ENCODE data around the gene GJC3.
"Not testable (repeated sequence)": the region's sequence is repeated elsewhere in the genome, so short reads cannot be mapped to it uniquely, and the experiment has no call there.

Gene GJC3

DNA sequence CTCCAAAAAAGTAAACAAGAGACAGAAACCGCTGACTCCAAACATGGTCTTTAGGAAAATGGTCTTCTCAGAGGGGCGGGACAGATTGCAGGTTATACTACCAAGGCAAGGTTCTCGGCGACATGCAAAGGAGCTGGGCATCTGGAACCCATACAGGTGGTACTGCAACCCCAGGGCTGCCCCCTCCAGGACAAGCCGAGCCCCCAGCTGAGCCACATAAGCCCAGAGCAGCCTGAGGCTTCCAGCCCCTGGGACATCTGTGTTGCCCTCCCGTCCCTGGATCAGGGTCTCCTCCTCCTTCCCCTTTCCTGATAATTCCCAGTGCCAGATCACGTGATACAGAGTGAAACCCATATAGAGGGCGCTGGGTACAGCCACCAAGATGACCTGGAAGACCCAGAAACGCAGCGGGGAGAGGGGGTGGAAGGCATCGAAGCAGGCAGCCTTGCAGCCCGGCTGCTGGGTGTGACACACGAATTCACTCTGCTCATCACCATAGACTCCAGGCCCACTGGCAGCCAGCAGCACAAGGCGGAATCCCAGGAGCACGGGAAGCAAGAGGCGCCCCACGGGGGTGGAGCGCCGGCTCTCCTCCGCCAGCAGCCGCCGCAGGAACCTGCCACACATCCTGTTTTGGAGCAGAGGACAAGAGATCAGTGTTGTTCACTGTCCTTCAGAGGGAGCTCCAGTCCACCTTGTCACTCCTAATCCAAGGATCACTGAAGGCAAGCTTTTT, at the start of gene GJC3:
GJC3 (minus strand) TSS at position 627 of the 736 bp plus-strand sequence; CDS start at position 627, 0 bp downstream.
- DNase-seq, result peak; percentile 16 to 29

GRCh38 chr7:99976626-99977025, 47.2 kb upstream of the GJC3 start:
- no peak for DNase-seq

GRCh38 chr7:99975782-99976521, 46.5 kb upstream of the GJC3 start, which contains the start of gene AZGP1:
Gene AZGP1 (minus strand): TSS chr7:99976031. CDS start chr7:99976020, 11 bp downstream.
- no peak for DNase-seq

DNA sequence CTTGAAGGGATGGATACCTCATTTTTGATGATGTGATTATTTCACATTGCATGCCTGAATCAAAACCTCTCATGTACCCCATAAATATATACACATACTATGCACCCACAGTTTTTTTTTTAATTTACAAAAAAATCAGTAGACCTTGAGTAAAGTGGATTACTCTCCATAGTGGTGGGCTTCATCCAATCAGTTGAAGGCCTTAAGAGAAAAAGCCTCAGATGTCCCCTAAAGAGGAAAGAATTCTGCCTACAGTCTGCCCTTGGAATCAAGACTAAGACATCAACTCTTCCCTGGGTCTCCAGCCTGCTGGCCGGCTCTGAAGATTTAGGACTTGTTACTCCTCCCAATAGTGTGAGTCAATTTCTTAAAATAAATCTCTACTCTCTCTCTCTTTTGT, 45.3 kb upstream of the GJC3 start:
- DNase-seq, result no peak

- not testable (repeated sequence) for DNase-seq
Measured at GRCh38 chr7:99973817-99974216, 44.4 kb upstream of the GJC3 start.

DNA sequence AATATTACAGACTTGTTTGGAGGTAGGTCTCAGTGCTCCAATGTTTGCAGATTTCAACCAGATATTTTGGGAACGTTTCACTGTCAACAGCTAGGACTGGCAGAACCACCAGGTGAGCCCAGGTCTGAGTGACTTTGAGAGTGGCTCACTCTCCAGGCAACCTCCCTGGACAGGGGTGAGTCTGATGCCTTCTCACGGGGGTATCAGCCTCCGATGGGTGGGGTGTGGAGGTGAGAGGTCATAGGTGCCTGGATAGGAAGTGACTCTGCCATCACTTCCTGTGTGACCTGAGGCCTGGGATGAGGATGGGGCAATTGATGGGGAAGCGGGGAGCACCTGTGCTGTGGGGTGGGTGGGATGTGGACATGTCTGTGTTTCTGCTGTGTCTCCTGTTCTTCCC, 41.8 kb upstream of the GJC3 start:
- no peak for DNase-seq

GRCh38 chr7:99969813-99970212, 40.4 kb upstream of the GJC3 start:
- DNase-seq, result not testable (repeated sequence)

DNA sequence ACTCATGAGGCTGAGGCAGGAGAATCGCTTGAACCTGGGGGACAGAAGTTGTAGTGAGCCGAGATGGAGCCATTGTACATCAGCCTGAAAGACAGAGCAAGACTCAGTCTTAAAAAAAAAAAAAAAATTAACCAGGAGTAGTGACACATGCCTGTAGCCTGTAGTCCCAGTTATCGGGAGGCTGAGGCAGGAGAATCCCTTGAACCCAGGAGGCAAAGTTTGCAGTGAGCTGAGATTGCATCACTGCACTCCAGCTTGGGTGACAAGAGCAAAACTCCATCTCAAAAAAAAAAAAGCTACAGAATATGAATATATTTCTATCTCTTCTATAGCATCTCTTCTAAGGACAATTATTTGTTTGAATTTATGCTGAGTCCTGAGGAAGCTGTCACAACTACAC, 39.9 kb upstream of the GJC3 start:
- DNase-seq, result no peak

DNA sequence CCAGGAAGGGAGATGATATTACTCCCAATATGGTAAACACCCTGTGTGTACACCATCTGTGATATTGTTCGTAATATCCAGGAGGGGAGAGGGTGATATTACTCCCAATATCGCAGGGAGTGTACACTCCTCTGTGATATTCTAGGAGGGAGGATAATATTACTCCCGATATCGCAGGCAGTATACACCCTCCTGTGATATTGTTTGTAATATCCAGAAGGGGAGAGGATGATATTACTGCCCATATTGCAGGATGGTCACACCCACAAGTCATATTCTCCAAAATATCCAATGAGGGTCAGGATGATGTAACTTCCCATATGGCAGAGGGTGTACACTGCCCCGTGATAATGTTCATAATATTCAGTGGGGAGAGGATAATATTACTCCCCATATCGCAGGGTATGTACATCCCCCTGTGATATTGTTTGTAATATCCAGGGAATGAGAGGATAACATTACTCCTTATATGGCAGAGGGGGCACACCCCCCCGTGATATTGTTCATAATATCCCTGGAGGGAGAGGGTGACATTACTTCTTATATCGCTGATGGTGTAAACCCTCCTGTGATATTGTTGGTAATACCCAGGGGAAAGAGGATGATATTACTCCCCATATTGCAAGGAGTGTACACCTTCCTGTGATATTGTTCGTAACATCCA, 29.3 kb upstream of the GJC3 start:
- no peak for DNase-seq

GRCh38 chr7:99955247-99955646, 25.8 kb upstream of the GJC3 start:
- no peak for DNase-seq

DNA sequence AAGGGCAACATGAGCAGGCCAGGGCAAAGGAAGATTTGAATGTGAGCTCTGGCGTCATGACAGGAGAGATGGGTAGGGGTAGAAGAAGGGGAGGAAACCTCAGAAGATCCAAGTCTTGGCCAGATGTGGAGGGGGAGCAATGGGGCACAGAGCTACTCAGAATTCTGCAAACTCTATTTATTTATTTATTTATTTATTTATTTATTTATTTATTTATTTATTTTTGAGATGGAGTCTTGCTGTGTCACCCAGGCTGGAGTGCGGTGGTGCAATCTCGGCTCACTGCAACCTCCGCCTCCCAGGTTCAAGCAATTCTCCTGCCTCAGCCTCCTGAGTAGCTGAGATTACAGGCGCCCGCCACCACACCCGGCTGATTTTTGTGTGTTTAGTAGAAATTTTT, 25.2 kb upstream of the GJC3 start:
- not testable (repeated sequence) for DNase-seq

- DNase-seq, result no peak
Measured at GRCh38 chr7:99953649-99954048, 24.2 kb upstream of the GJC3 start.

GRCh38 chr7:99952649-99953048, 23.2 kb upstream of the GJC3 start:
- DNase-seq, result not testable (repeated sequence)

DNA sequence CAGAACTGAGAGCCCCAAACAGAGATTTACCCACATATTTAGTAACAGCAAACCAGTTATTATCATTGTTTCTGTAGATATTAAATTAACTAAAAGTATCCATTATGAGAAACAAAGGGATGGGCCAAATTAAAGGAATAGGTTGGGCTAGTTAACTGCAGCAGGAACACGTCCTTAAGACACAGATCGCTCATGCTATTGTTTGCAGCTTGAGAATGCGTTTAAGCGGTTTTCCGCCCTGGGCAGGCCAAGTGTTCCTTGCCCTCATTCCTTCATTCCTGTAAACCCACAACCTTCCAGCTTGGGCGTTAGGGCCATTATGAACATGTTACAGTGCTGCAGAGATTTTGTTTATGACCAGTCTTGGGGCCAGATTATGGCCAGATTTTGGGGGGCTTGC, 21.4 kb upstream of the GJC3 start:
- not testable (repeated sequence) for DNase-seq

- no peak for DNase-seq
Measured at GRCh38 chr7:99949645-99950228, 20.3 kb upstream of the GJC3 start.

DNA sequence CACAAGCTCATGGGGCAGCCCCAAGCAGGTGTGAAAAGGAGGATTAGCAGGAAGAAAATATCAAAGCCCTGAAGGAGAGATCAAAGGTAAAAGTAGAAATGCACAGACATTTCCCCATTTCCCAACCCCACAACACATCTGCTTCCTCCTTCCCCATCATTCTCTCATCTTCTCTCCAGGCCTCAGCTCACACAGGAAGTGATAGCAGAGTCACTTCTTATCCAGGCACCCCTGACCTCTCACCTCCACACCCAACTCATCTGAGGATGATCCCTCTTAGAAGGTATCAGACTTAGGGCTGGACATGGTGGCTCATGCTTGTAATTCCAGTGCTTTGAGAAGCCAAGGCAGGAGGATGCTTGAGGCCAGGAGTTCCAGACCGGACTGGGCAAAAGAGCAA, 18.2 kb upstream of the GJC3 start:
- DNase-seq, result no peak

- DNase-seq, result no peak
Measured at GRCh38 chr7:99944497-99945070, 15.2 kb upstream of the GJC3 start.

DNA sequence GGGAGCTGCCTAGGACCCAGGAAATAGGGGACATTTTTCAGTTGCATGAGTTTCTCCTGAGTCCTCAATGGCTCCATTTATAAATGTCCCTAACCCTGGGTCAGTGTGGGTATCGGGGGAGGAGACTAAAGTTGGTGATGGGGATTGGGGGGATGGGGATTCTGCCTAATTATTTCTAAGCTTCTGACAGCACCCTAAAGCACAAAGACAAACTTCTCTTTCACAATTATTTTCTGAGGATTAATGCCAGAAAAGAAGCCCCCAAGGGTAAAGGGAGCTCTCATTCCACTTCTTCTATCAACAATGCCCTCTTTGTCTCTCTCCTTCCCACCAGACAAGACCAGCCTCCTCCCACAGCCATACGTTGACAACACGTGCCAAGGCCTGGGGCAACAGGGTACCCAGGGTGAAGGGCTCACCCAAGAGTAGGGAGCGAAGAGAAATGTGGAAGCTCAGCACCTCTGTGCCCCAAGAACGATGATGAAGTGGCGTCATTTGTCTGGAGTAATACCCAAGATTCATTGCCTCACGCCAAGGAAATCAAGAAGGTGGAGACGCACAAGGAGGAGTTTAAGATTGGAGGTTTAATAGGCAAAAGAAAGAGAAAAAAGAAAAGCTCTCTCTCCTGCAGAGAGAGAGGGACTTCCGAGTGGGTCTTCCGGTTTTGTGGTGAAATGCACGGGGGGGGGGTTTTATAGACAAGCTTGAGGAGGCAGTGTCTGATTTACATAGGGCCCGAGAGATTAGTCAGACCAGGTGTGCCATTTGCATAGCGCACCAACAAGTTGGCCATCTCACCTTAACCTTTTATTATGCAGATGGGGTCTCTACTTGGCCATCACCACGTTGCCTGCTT, 14.4 kb upstream of the GJC3 start:
- no peak for DNase-seq

DNA sequence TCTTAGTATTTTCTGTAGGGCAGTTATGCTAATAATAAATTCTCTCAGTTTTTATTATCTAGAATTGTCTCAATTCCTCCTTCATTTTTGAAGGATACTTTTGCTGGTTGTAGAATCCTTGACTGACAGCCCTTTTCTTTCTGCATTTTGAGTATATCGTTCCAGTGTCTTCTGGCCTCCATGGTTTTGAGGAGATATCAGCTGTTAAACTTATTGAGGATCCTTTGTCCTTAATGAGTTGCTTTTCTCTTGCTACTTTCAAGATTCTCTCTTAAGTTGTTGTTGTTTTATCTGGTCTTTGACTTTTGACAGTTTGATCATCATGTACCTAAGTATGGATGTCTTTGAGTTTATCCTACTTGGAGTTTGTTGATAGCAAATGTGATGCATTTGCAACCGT, 8.9 kb upstream of the GJC3 start:
- no peak for DNase-seq

- not testable (repeated sequence) for DNase-seq
Measured at GRCh38 chr7:99935009-99935408, 5.6 kb upstream of the GJC3 start.

DNA sequence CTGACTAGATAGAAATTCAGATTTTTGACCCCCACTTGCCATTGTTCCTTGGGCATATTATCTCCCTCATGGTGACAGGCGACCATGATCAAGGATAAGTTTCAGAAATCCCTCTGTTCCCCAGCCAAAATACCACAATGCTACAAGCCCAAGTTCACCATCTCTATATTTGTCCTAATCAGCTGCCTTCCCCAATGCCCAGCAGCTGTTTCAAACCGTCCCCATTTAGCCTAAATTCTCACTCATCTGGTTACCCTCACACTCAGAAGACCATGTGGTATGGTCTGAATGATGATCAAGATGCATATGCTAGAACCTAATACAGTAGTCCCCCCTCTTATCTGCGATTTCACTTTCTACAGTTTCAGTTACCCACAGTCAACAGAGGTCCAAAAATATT, 956 bp upstream of the GJC3 start:
- DNase-seq, result no peak

DNA sequence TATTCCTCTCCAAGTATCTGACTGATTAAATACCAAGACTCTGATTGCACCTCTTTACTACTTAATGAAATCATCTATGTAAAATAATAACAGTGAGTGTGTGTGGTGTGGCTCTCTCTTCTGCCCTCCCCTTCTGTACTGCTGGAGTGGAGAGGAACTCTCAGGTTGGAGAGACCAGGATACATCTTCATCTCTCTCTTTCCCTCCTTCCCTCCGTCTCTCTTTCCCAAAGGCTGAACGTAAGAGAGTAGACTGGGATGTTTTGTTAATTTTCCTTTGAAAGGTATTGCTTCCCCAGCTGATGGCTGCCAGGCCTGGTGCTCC, 272 bp upstream of the GJC3 start:
- no peak for DNase-seq

Data from stimulated activated CD4-positive, alpha-beta T cell treated with anti-CD3 and anti-CD28 coated beads, Interleukin-4, amount 100 ng/mL, for 4 hours (primary cell).